Naive thymus-derived CD4-positive, alpha-beta T cell (primary cell): ENCODE measurements around the gene STAT3. TPM values are rescaled to one million over a fixed set of nuclear protein-coding genes. Genes with fewer than 3 reads are reported as not detected.
"Not testable (repeated sequence)": the region's sequence is repeated elsewhere in the genome, so short reads cannot be mapped to it uniquely, and the experiment has no call there.

Experiments
- ATAC-seq: fragments of 150-1000 bp; cut with Tn5 transposase; 2 replicates; pipeline ENCODE4 v1.10.0; 2021; ENCODE audit warnings: mild to moderate bottlenecking, moderate library complexity
- CTCF ChIA-PET: fragments of 350-600 bp; sonication (Branson Sonifier 250); formaldehyde crosslinking; loops from one replicate; lab custom pipeline; 2021; ENCODE audit warnings: antibody characterized with exemption; lab: Charles Lee
- POLR2A ChIA-PET: fragments of 350-600 bp; sonication (Branson Sonifier 250); formaldehyde crosslinking; loops from one replicate; lab custom pipeline; 2021; ENCODE audit warnings: antibody characterized with exemption, inconsistent platforms; lab: Charles Lee
- DNase-seq, 9 donors: peaks; one replicate each; pipeline versions ENCODE4 v3.0.0 to v3.0.0-alpha.2; 2020 to 2022; ENCODE audit warnings: mixed read lengths in 1 of 9
- H3K27ac ChIP-seq: one replicate; pipeline ENCODE4 v1.7.0; 2013; ENCODE audit warnings: mild to moderate bottlenecking, low read depth, low read length, moderate library complexity
- H3K27me3 ChIP-seq, 2 donors: one replicate each; pipeline ENCODE4 v1.7.0; 2013; ENCODE audit warnings: low read length in 2 of 2, mild to moderate bottlenecking in 2 of 2, moderate library complexity in 2 of 2; ENCODE audit not compliant: control insufficient read depth in 2 of 2, insufficient read depth in 2 of 2
- H3K36me3 ChIP-seq, 3 experiments: 1 replicate in 2 of 3; 2 replicates in 1 of 3; pipeline ENCODE4 v1.7.0; 2013; ENCODE audit warnings: low read length in 3 of 3, mild to moderate bottlenecking in 3 of 3, moderate library complexity in 1 of 3; ENCODE audit not compliant: insufficient read depth in 3 of 3, control insufficient read depth in 2 of 3
- H3K4me1 ChIP-seq, 2 donors: one replicate each; pipeline ENCODE4 v1.7.0; 2013; ENCODE audit warnings: low read length in 2 of 2, mild to moderate bottlenecking in 2 of 2, moderate library complexity in 1 of 2; ENCODE audit not compliant: control insufficient read depth in 2 of 2, insufficient read depth in 2 of 2
- H3K4me3 ChIP-seq: 2 replicates; pipeline ENCODE4 v1.7.0; 2013; ENCODE audit warnings: mild to moderate bottlenecking, low read length
- H3K9me3 ChIP-seq, 3 experiments: 1 replicate in 2 of 3; 2 replicates in 1 of 3; pipeline ENCODE4 v1.7.0; 2013; ENCODE audit warnings: low read length in 3 of 3; ENCODE audit not compliant: control insufficient read depth in 2 of 3
- H3K27ac Mint-ChIP-seq, 9 donors: one replicate each; pipeline ENCODE4 v1.8.0; 2020 to 2022; ENCODE audit warnings: mixed read lengths in 9 of 9, mild to moderate bottlenecking in 8 of 9, moderate library complexity in 5 of 9, inconsistent platforms in 2 of 9
- H3K27me3 Mint-ChIP-seq, 5 donors: one replicate each; pipeline ENCODE4 v1.8.0; 2021 to 2022; ENCODE audit warnings: mixed read lengths in 5 of 5, mild to moderate bottlenecking in 1 of 5
- H3K36me3 Mint-ChIP-seq, 5 donors: one replicate each; pipeline ENCODE4 v1.8.0; 2020 to 2022; ENCODE audit warnings: mixed read lengths in 5 of 5, mild to moderate bottlenecking in 3 of 5, inconsistent platforms in 1 of 5
- H3K4me1 Mint-ChIP-seq, 7 donors: one replicate each; pipeline ENCODE4 v1.8.0; 2020 to 2022; ENCODE audit warnings: mixed read lengths in 7 of 7, mild to moderate bottlenecking in 3 of 7, inconsistent platforms in 1 of 7
- H3K4me3 Mint-ChIP-seq, 10 donors: one replicate each; pipeline ENCODE4 v1.8.0; 2020 to 2022; ENCODE audit warnings: mild to moderate bottlenecking in 10 of 10, mixed read lengths in 10 of 10, moderate library complexity in 6 of 10, inconsistent platforms in 2 of 10
- H3K9me3 Mint-ChIP-seq, 11 donors: one replicate each; pipeline ENCODE4 v1.8.0; 2020 to 2022; ENCODE audit warnings: mixed read lengths in 11 of 11, mild to moderate bottlenecking in 4 of 11, inconsistent platforms in 1 of 11, moderate library complexity in 1 of 11
- intact Hi-C, 2 donors: fragments of 100-400 bp; cut with micrococcal nuclease; formaldehyde crosslinking; loops; one replicate each; pipeline ENCODE4 v1.15.1; 2023
- polyA plus RNA-seq, 2 donors: library from polyadenylated mRNA; unstranded; fragments of 300-500 nt; fragmentation: Illumina TruSeq; gene quantifications; one replicate each; pipeline ENCODE4 v1.2.3, GENCODE V29; 2021
- total RNA-seq, 6 experiments: library from RNA in 5 of 6; stranded (reverse) in 5 of 6; gene quantifications; 1 replicate in 5 of 6; 2 replicates in 1 of 6; pipeline ENCODE4 v1.2.3 and lab custom pipeline; 2021 to 2026

Gene STAT3
- total and polyA plus RNA-seq, 7 experiments from 2014 or later, result 133 to 275 (median 189) TPM

DNA sequence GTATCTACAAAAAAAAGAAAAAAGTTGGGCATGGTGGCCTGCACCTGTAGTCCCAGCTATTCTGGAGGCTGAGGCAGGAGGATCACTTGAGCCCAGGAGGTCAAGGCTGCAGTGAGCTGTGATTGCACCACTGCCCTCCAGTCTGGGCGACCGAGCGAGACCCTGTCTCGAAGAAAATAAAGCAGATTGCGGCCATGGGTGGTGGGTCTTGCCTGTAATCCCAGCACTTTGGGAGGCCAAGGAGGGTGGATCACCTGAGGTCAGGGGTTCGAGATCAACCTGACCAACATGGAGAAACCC, 83.3 kb downstream of the STAT3 start:
- POLR2A ChIA-PET, result interaction anchor here (0.6 to 2.1 kb wide), 4 partner anchors 9 to 113 kb away, joined by 3 to 10 read pairs (median 4); partner anchors contain the start of gene STAT3
- H3K9me3 Mint-ChIP-seq, DNase-seq, H3K27me3 ChIP-seq, intact Hi-C loops, H3K27ac ChIP-seq, ATAC-seq, H3K27me3 Mint-ChIP-seq, H3K9me3 ChIP-seq, H3K4me3 ChIP-seq: not testable (repeated sequence)
- peaks cover 15 to 62% (median 33%) of the 10 kb centered on the region in 5 donors for H3K36me3 Mint-ChIP-seq
- H3K36me3 ChIP-seq, result peaks cover 6 to 73% (median 29%) of the 10 kb centered on the region in 3 experiments
- peaks cover 0 to 13% of the 10 kb centered on the region in 2 donors for H3K4me1 ChIP-seq
- H3K4me1 Mint-ChIP-seq, result peaks cover 26 to 66% (median 46%) of the 10 kb centered on the region in 7 donors
- H3K4me3 Mint-ChIP-seq, result peak overlapping the region in 5 of 10 donors; percentile 14 to 49 (median 42)
- H3K27ac Mint-ChIP-seq, result peak overlapping the region in 8 of 9 donors; percentile 21 to 88 (median 50)
- CTCF ChIA-PET, result interaction anchor here (0.6 kb wide), 1 partner anchor 400 kb away, joined by 4 read pairs; no protein-coding TSS in a partner anchor

DNA sequence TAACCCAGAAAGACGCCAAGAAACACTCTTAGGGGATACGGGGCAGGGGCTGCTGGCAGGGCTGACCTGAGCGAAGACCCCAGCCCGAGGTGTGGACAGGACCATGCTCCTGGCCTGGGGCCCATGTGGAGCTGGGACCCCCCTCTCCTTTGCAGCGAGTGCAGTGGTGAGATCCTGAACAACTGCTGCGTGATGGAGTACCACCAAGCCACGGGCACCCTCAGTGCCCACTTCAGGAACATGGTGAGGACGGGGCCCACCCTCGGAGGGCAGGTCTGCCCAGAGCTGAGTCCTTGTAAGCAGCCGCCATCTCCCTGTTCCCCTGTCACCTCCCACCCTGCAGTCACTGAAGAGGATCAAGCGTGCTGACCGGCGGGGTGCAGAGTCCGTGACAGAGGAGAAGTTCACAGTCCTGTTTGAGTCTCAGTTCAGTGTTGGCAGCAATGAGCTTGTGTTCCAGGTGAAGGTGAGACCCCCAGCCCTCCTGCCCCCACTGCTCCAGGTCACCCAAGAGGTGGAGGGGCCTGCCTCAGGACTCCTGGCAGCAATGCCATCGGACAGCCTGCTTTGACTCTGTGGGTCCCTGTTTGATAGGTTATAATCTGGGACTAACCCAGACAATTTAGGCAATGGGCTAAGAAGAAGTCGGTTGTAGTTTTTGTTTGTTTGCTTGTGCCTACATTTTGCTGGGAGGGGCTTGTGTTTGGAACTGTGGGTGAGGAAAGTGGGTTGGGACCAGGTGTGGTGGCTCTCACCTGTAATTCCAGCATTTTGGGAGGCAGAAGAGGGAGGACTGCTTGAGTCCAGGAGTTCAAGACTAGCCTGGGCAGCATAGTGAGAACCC, 83.8 kb downstream of the STAT3 start:
- peaks cover 21 to 61% (median 40%) of the 10 kb centered on the region in 7 donors for H3K4me1 Mint-ChIP-seq
- Histone ChIP-seq H3K4me3 (no peak overlapping the region), H3K4me1 (peaks cover 0 to 13% of the 10 kb centered on the region in 2 donors), H3K27ac (no peak overlapping the region), H3K27me3 (no peaks in the 10 kb centered on the region), H3K9me3 (no peaks in the 10 kb centered on the region), H3K36me3 (peaks cover under 1 to 70% (median 27%) of the 10 kb centered on the region in 3 experiments)
- H3K27me3 Mint-ChIP-seq, result no peaks in the 10 kb centered on the region
- peak overlapping the region in 8 of 9 donors; percentile 21 to 88 (median 72) for H3K27ac Mint-ChIP-seq
- H3K36me3 Mint-ChIP-seq, result peaks cover 15 to 56% (median 28%) of the 10 kb centered on the region in 5 donors
- H3K4me3 Mint-ChIP-seq, result peak overlapping the region in 6 of 10 donors; percentile 5 to 49 (median 44)
- no peak for ATAC-seq
- H3K9me3 Mint-ChIP-seq, result no peaks in the 10 kb centered on the region
- intact Hi-C loops, result no loop called here
- ChIA-PET POLR2A (interaction anchor here (0.6 to 2.1 kb wide), 4 partner anchors 10 to 84 kb away, joined by 3 to 10 read pairs (median 3); partner anchors contain the start of genes STAT3 and STAT5A), CTCF (interaction anchor here (0.6 to 1.0 kb wide), 4 partner anchors 26 to 400 kb away, joined by 3 to 6 read pairs (median 4); no protein-coding TSS in a partner anchor)
- no peak for DNase-seq

DNA sequence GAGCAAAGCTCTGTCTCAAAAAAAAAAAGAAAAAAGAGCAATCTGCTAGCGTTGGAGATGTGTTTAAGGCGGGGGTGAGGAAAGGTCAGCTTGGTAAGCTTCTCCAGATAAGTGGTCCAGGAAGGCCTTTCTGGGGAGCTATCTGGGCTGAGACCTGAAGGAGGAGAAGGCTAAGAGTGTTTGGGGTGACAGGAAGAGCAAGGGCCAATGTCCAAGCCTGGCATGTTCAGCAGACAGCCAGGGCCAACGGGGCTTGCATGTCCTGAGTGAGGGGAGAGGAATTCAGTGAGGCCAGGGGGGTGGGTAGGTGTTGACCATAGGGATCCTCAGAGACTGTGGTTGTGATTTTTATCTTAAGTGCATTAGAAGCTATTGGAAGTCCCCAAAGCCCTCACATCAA, 84.5 kb downstream of the STAT3 start:
- intact Hi-C loops, result no loop called here
- Histone ChIP-seq H3K4me3 (no peak overlapping the region), H3K36me3 (peaks cover 0 to 68% (median 24%) of the 10 kb centered on the region in 3 experiments), H3K9me3 (no peaks in the 10 kb centered on the region), H3K27ac (no peak overlapping the region), H3K4me1 (peaks cover 0 to 13% of the 10 kb centered on the region in 2 donors), H3K27me3 (no peaks in the 10 kb centered on the region)
- DNase-seq (no peak), ATAC-seq (no peak)
- POLR2A ChIA-PET, result interaction anchor here (0.9 to 1.2 kb wide), 3 partner anchors 16 to 110 kb away, joined by 3 to 4 read pairs (median 3); partner anchors contain the start of genes GHDC and STAT5A
- peaks cover 18 to 54% (median 38%) of the 10 kb centered on the region in 7 donors for H3K4me1 Mint-ChIP-seq
- peaks cover 15 to 55% (median 28%) of the 10 kb centered on the region in 5 donors for H3K36me3 Mint-ChIP-seq
- no peak overlapping the region for H3K4me3 Mint-ChIP-seq
- no peaks in the 10 kb centered on the region for H3K9me3 Mint-ChIP-seq
- H3K27ac Mint-ChIP-seq, result peak overlapping the region; percentile 6 to 81 (median 44)
- H3K27me3 Mint-ChIP-seq, result no peaks in the 10 kb centered on the region
- CTCF ChIA-PET, result interaction anchor here (0.6 to 1.5 kb wide), 7 partner anchors 9 to 102 kb away, joined by 3 to 6 read pairs (median 4); no protein-coding TSS in a partner anchor

- Mint-ChIP-seq H3K4me1 (peaks cover 10 to 40% (median 23%) of the 10 kb centered on the region in 7 donors), H3K9me3 (no peaks in the 10 kb centered on the region), H3K36me3 (peaks cover 15 to 48% (median 24%) of the 10 kb centered on the region in 5 donors), H3K27me3 (no peaks in the 10 kb centered on the region), H3K27ac (peak overlapping the region in 3 of 9 donors; percentile 27 to 56 (median 48)), H3K4me3 (no peak overlapping the region)
- ATAC-seq (no peak), DNase-seq (no peak)
- intact Hi-C loops, result no loop called here
- Histone ChIP-seq H3K4me1 (peaks cover 0 to 6% of the 10 kb centered on the region in 2 donors), H3K36me3 (peaks cover 0 to 63% (median 12%) of the 10 kb centered on the region in 3 experiments), H3K27ac (no peak overlapping the region), H3K9me3 (no peaks in the 10 kb centered on the region), H3K4me3 (no peak overlapping the region), H3K27me3 (no peaks in the 10 kb centered on the region)
- ChIA-PET CTCF (interaction anchor here (1.3 kb wide), 1 partner anchor 11 kb away, joined by 4 read pairs; no protein-coding TSS in a partner anchor), POLR2A (interaction anchor here (1.1 to 1.4 kb wide), 2 partner anchors 10 to 13 kb away, joined by 3 to 5 read pairs; no protein-coding TSS in a partner anchor)
Measured at GRCh38 chr17:42301022-42301421, 87.2 kb downstream of the STAT3 start.

- H3K9me3 Mint-ChIP-seq, H3K27ac ChIP-seq, H3K4me3 ChIP-seq, intact Hi-C loops, H3K4me1 ChIP-seq, H3K27ac Mint-ChIP-seq, DNase-seq, H3K4me3 Mint-ChIP-seq, H3K27me3 Mint-ChIP-seq, CTCF ChIA-PET, H3K27me3 ChIP-seq, ATAC-seq, H3K9me3 ChIP-seq: not testable (repeated sequence)
- H3K36me3 Mint-ChIP-seq, result peaks cover 15 to 55% (median 24%) of the 10 kb centered on the region in 5 donors
- POLR2A ChIA-PET, result interaction anchor here (1.4 kb wide), 1 partner anchor 11 kb away, joined by 5 read pairs; no protein-coding TSS in a partner anchor
- H3K4me1 Mint-ChIP-seq, result peaks cover 12 to 36% (median 19%) of the 10 kb centered on the region in 7 donors
- H3K36me3 ChIP-seq, result peaks cover 2 to 73% (median 12%) of the 10 kb centered on the region in 3 experiments
Measured at GRCh38 chr17:42299913-42300312, 88.3 kb downstream of the STAT3 start.

- ATAC-seq, CTCF ChIA-PET, H3K9me3 ChIP-seq, DNase-seq, H3K4me3 ChIP-seq, H3K27ac ChIP-seq, H3K4me3 Mint-ChIP-seq, intact Hi-C loops, H3K27ac Mint-ChIP-seq, H3K4me1 ChIP-seq, H3K27me3 Mint-ChIP-seq, H3K9me3 Mint-ChIP-seq, H3K27me3 ChIP-seq, POLR2A ChIA-PET: not testable (repeated sequence)
- H3K4me1 Mint-ChIP-seq, result peaks cover 10 to 30% (median 15%) of the 10 kb centered on the region in 7 donors
- peaks cover 15 to 50% (median 20%) of the 10 kb centered on the region in 5 donors for H3K36me3 Mint-ChIP-seq
- H3K36me3 ChIP-seq, result peaks cover 7 to 73% (median 12%) of the 10 kb centered on the region in 3 experiments
Measured at GRCh38 chr17:42299361-42299760, 88.9 kb downstream of the STAT3 start.
